ENCODE measurements around the gene ZNF148. TPM values are rescaled to one million over a fixed set of nuclear protein-coding genes. Genes with fewer than 3 reads are reported as not detected.

The ZNF148 gene
- total and polyA plus RNA-seq, 7 experiments from 2014 or later, result 36.3 to 101 (median 58.6) TPM

GRCh38 chr3:125245521-125245920 lies 129.6 kb downstream of the ZNF148 start:
- no peaks in the 10 kb centered on the region for H3K9me3 ChIP-seq (ENCODE audit: control insufficient read depth in 2 of 3, low read length in 3 of 3)
- ChIA-PET POLR2A (no interaction called here), CTCF (interaction anchor here (0.6 kb wide), 1 partner anchor 190 kb away, joined by 5 read pairs; no protein-coding TSS in a partner anchor)
- intact Hi-C loops (cut with micrococcal nuclease), result no loop called here
- H3K27me3 ChIP-seq (ENCODE audit: control insufficient read depth in 2 of 2, insufficient read depth in 2 of 2, low read length in 2 of 2), result no peaks in the 10 kb centered on the region
- no peak for DNase-seq
- H3K4me1 ChIP-seq (ENCODE audit: control insufficient read depth in 2 of 2, insufficient read depth in 2 of 2, low read length in 2 of 2), result no peaks in the 10 kb centered on the region
- no peaks in the 10 kb centered on the region for H3K36me3 ChIP-seq (ENCODE audit: control insufficient read depth in 2 of 3, insufficient read depth in 3 of 3, low read length in 3 of 3)
- H3K36me3 Mint-ChIP-seq, result peaks cover 0 to 58% (median 23%) of the 10 kb centered on the region in 5 donors
- no peak overlapping the region for H3K4me3 Mint-ChIP-seq
- no peak overlapping the region for H3K4me3 ChIP-seq (ENCODE audit: low read length)
- no peaks in the 10 kb centered on the region for H3K27me3 Mint-ChIP-seq
- peaks cover 0 to 3% (median 0%) of the 10 kb centered on the region in 11 donors for H3K9me3 Mint-ChIP-seq
- no peak for ATAC-seq
- H3K27ac Mint-ChIP-seq, result peak overlapping the region in 1 of 9 donors; percentile 3
- H3K4me1 Mint-ChIP-seq, result peaks cover 0 to 16% (median 7%) of the 10 kb centered on the region in 7 donors
- H3K27ac ChIP-seq (ENCODE audit: low read depth, low read length), result no peak overlapping the region

DNA sequence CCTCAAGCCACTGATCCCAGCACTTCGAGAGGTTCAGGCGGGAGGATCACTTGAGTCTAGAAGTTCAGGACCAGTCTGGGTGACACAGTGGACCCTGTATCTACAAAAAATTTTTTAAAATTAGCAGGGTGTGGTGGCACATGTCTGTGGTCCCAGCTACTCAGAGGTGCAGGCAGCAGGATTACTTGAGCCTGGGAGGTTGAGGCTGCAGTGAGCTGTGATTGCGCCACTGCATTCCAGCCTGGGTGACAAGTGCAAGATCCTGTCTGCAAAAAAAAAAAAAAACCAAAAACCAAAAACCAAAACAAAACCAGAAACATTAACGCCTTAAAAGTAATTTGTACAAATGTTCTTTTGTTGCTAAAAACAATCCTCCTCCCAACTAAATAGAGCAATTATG lies 134.6 kb downstream of the ZNF148 start:
- H3K27me3 Mint-ChIP-seq, result no peaks in the 10 kb centered on the region
- Histone ChIP-seq H3K4me3 (ENCODE audit: low read length) (no peak overlapping the region), H3K27ac (ENCODE audit: low read depth, low read length) (no peak overlapping the region), H3K36me3 (ENCODE audit: control insufficient read depth in 2 of 3, insufficient read depth in 3 of 3, low read length in 3 of 3) (peaks cover 0 to 8% (median 0%) of the 10 kb centered on the region in 3 experiments), H3K9me3 (ENCODE audit: control insufficient read depth in 2 of 3, low read length in 3 of 3) (no peaks in the 10 kb centered on the region), H3K4me1 (ENCODE audit: control insufficient read depth in 2 of 2, insufficient read depth in 2 of 2, low read length in 2 of 2) (no peaks in the 10 kb centered on the region), H3K27me3 (ENCODE audit: control insufficient read depth in 2 of 2, insufficient read depth in 2 of 2, low read length in 2 of 2) (no peaks in the 10 kb centered on the region)
- peaks cover 0 to 12% (median 8%) of the 10 kb centered on the region in 7 donors for H3K4me1 Mint-ChIP-seq
- ATAC-seq (no peak), DNase-seq (no peak)
- CTCF ChIA-PET, result no interaction called here
- peaks cover 0 to 10% (median 2%) of the 10 kb centered on the region in 11 donors for H3K9me3 Mint-ChIP-seq
- intact Hi-C loops (cut with micrococcal nuclease), result no loop called here
- H3K27ac Mint-ChIP-seq, result peak overlapping the region in 2 of 9 donors; percentile 21 to 43
- POLR2A ChIA-PET, result interaction anchor here (0.6 kb wide), 1 partner anchor 10 kb away, joined by 3 read pairs; no protein-coding TSS in a partner anchor
- peaks cover 11 to 80% (median 35%) of the 10 kb centered on the region in 5 donors for H3K36me3 Mint-ChIP-seq
- no peak overlapping the region for H3K4me3 Mint-ChIP-seq

DNA sequence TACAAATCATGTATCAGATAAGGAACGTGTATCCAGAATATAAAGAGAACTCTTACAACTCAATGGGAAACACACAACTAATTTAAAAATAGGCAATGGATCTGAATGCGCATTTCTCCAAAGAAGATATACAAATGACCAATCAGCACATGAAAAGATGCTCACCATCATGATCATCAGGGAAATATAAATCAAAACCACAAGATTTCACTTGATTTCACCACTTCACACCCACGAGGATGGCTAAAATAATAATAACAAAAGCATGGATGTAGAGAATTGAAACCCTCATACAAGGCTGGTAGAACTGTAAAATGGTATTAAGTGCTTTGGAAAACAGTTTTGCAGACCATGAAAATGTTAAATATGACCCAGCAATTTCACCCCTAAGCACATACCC lies 135.9 kb downstream of the ZNF148 start:
- intact Hi-C loops (cut with micrococcal nuclease), result no loop called here
- Histone ChIP-seq H3K36me3 (ENCODE audit: control insufficient read depth in 2 of 3, insufficient read depth in 3 of 3, low read length in 3 of 3) (peaks cover 0 to 8% (median 0%) of the 10 kb centered on the region in 3 experiments), H3K9me3 (ENCODE audit: control insufficient read depth in 2 of 3, low read length in 3 of 3) (no peaks in the 10 kb centered on the region), H3K27me3 (ENCODE audit: control insufficient read depth in 2 of 2, insufficient read depth in 2 of 2, low read length in 2 of 2) (no peaks in the 10 kb centered on the region), H3K27ac (ENCODE audit: low read depth, low read length) (no peak overlapping the region), H3K4me1 (ENCODE audit: control insufficient read depth in 2 of 2, insufficient read depth in 2 of 2, low read length in 2 of 2) (no peaks in the 10 kb centered on the region), H3K4me3 (ENCODE audit: low read length) (no peak overlapping the region)
- Mint-ChIP-seq H3K27ac (no peak overlapping the region), H3K4me1 (peaks cover 0 to 14% (median 6%) of the 10 kb centered on the region in 7 donors), H3K4me3 (no peak overlapping the region), H3K36me3 (peaks cover 11 to 76% (median 34%) of the 10 kb centered on the region in 5 donors), H3K9me3 (peaks cover 0 to 10% (median 2%) of the 10 kb centered on the region in 11 donors), H3K27me3 (no peaks in the 10 kb centered on the region)
- DNase-seq, result no peak
- ChIA-PET POLR2A (no interaction called here), CTCF (no interaction called here)
- ATAC-seq, result no peak

DNA sequence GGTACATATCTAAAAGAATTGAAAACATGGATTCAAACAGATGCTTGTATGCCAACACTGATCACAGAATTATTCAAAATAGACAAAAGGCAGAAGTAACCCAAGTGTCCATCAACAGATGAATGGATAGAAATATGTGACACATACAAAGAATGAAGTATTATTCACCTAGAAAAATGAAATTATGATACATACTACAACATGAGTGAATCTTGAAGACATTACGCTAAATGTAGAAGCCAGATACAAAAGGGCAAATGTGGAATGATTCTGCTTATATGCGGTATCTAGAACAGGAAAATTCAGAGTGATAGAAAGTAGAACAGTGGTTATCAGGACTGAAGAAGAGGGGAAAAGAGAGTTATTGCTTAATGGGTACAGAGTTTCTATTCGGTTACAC lies 136.4 kb downstream of the ZNF148 start:
- H3K36me3 ChIP-seq (ENCODE audit: control insufficient read depth in 2 of 3, insufficient read depth in 3 of 3, low read length in 3 of 3), result peaks cover 0 to 8% (median 0%) of the 10 kb centered on the region in 3 experiments
- H3K4me1 Mint-ChIP-seq, result peaks cover 0 to 14% (median 6%) of the 10 kb centered on the region in 7 donors
- intact Hi-C loops (cut with micrococcal nuclease), result no loop called here
- ChIA-PET POLR2A (no interaction called here), CTCF (no interaction called here)
- H3K9me3 Mint-ChIP-seq, result peaks cover 0 to 10% (median 2%) of the 10 kb centered on the region in 11 donors
- H3K4me1 ChIP-seq (ENCODE audit: control insufficient read depth in 2 of 2, insufficient read depth in 2 of 2, low read length in 2 of 2), result no peaks in the 10 kb centered on the region
- H3K27ac Mint-ChIP-seq, result no peak overlapping the region
- no peak overlapping the region for H3K4me3 ChIP-seq (ENCODE audit: low read length)
- no peak overlapping the region for H3K4me3 Mint-ChIP-seq
- peaks cover 11 to 75% (median 35%) of the 10 kb centered on the region in 5 donors for H3K36me3 Mint-ChIP-seq
- no peaks in the 10 kb centered on the region for H3K27me3 ChIP-seq (ENCODE audit: control insufficient read depth in 2 of 2, insufficient read depth in 2 of 2, low read length in 2 of 2)
- H3K9me3 ChIP-seq (ENCODE audit: control insufficient read depth in 2 of 3, low read length in 3 of 3), result no peaks in the 10 kb centered on the region
- H3K27ac ChIP-seq (ENCODE audit: low read depth, low read length), result no peak overlapping the region
- H3K27me3 Mint-ChIP-seq, result no peaks in the 10 kb centered on the region
- DNase-seq (no peak), ATAC-seq (no peak)

GRCh38 chr3:125236331-125236903 lies 138.7 kb downstream of the ZNF148 start:
- intact Hi-C loops (cut with micrococcal nuclease), result no loop called here
- H3K4me1 Mint-ChIP-seq, result peaks cover 0 to 10% (median 6%) of the 10 kb centered on the region in 7 donors
- H3K27me3 Mint-ChIP-seq, result no peaks in the 10 kb centered on the region
- Histone ChIP-seq H3K27me3 (ENCODE audit: control insufficient read depth in 2 of 2, insufficient read depth in 2 of 2, low read length in 2 of 2) (no peaks in the 10 kb centered on the region), H3K36me3 (ENCODE audit: control insufficient read depth in 2 of 3, insufficient read depth in 3 of 3, low read length in 3 of 3) (peaks cover 4 to 23% (median 14%) of the 10 kb centered on the region in 3 experiments), H3K9me3 (ENCODE audit: control insufficient read depth in 2 of 3, low read length in 3 of 3) (no peaks in the 10 kb centered on the region), H3K27ac (ENCODE audit: low read depth, low read length) (no peak overlapping the region), H3K4me3 (ENCODE audit: low read length) (no peak overlapping the region), H3K4me1 (ENCODE audit: control insufficient read depth in 2 of 2, insufficient read depth in 2 of 2, low read length in 2 of 2) (no peaks in the 10 kb centered on the region)
- no peak overlapping the region for H3K4me3 Mint-ChIP-seq
- POLR2A ChIA-PET, result no interaction called here
- peak overlapping the region in 3 of 9 donors; percentile 3 to 55 (median 18) for H3K27ac Mint-ChIP-seq
- no peak for ATAC-seq
- H3K36me3 Mint-ChIP-seq, result peaks cover 15 to 79% (median 54%) of the 10 kb centered on the region in 5 donors
- CTCF ChIA-PET, result no interaction called here
- H3K9me3 Mint-ChIP-seq, result peaks cover 0 to 10% (median 2%) of the 10 kb centered on the region in 11 donors
- DNase-seq, result no peak

GRCh38 chr3:125234831-125235230 lies 140.3 kb downstream of the ZNF148 start:
- H3K27me3 ChIP-seq (ENCODE audit: control insufficient read depth in 2 of 2, insufficient read depth in 2 of 2, low read length in 2 of 2), result no peaks in the 10 kb centered on the region
- CTCF ChIA-PET, result interaction anchor here (0.6 kb wide), 1 partner anchor 25 kb away, joined by 3 read pairs; no protein-coding TSS in a partner anchor
- DNase-seq (no peak), ATAC-seq (no peak)
- no peak overlapping the region for H3K4me3 ChIP-seq (ENCODE audit: low read length)
- intact Hi-C loops (cut with micrococcal nuclease), result no loop called here
- Mint-ChIP-seq H3K4me1 (peaks cover 0 to 8% (median 4%) of the 10 kb centered on the region in 7 donors), H3K36me3 (peaks cover 15 to 69% (median 50%) of the 10 kb centered on the region in 5 donors), H3K27ac (no peak overlapping the region), H3K27me3 (no peaks in the 10 kb centered on the region), H3K4me3 (no peak overlapping the region), H3K9me3 (peaks cover 0 to 10% (median 2%) of the 10 kb centered on the region in 11 donors)
- H3K36me3 ChIP-seq (ENCODE audit: control insufficient read depth in 2 of 3, insufficient read depth in 3 of 3, low read length in 3 of 3), result peaks cover 4 to 23% (median 14%) of the 10 kb centered on the region in 3 experiments
- POLR2A ChIA-PET, result interaction anchor here (0.6 kb wide), 1 partner anchor 14 kb away, joined by 3 read pairs; no protein-coding TSS in a partner anchor
- H3K4me1 ChIP-seq (ENCODE audit: control insufficient read depth in 2 of 2, insufficient read depth in 2 of 2, low read length in 2 of 2), result no peaks in the 10 kb centered on the region
- no peaks in the 10 kb centered on the region for H3K9me3 ChIP-seq (ENCODE audit: control insufficient read depth in 2 of 3, low read length in 3 of 3)
- no peak overlapping the region for H3K27ac ChIP-seq (ENCODE audit: low read depth, low read length)

DNA sequence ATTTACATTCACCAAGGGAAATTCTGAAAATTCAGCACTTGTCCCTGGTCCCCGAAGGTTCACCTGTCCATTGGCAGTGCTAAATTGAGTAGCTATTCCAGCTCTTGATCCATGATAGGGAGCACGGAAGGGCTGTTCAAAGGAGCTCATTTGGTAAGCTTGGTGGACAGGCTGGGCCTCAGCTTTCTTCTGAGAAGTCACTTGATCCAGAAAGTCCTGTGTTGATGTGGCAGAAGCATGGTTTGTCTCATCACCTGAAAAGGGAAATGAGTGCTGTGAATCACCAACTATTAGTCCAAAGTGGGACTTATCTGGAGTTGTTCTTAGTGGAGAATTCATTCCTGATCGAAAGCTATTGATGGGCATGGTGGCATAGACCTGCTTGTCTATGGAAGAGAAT lies 142.7 kb downstream of the ZNF148 start:
- Mint-ChIP-seq H3K4me1 (peaks cover 0 to 8% (median 4%) of the 10 kb centered on the region in 7 donors), H3K27ac (no peak overlapping the region)
- intact Hi-C loops (cut with micrococcal nuclease), result no loop called here

More for the DNA sequence above, 142.7 kb downstream of the ZNF148 start:
- DNase-seq (no peak), ATAC-seq (no peak)
- Histone ChIP-seq H3K9me3 (ENCODE audit: control insufficient read depth in 2 of 3, low read length in 3 of 3) (no peaks in the 10 kb centered on the region), H3K4me3 (ENCODE audit: low read length) (no peak overlapping the region), H3K27ac (ENCODE audit: low read depth, low read length) (no peak overlapping the region), H3K27me3 (ENCODE audit: control insufficient read depth in 2 of 2, insufficient read depth in 2 of 2, low read length in 2 of 2) (no peaks in the 10 kb centered on the region), H3K36me3 (ENCODE audit: control insufficient read depth in 2 of 3, insufficient read depth in 3 of 3, low read length in 3 of 3) (peaks cover 4 to 23% (median 14%) of the 10 kb centered on the region in 3 experiments), H3K4me1 (ENCODE audit: control insufficient read depth in 2 of 2, insufficient read depth in 2 of 2, low read length in 2 of 2) (no peaks in the 10 kb centered on the region)
- POLR2A ChIA-PET, result no interaction called here
- CTCF ChIA-PET, result no interaction called here
- Mint-ChIP-seq H3K9me3 (peaks cover 0 to 10% (median 2%) of the 10 kb centered on the region in 11 donors), H3K36me3 (peaks cover 15 to 55% (median 39%) of the 10 kb centered on the region in 5 donors), H3K27me3 (no peaks in the 10 kb centered on the region), H3K4me3 (no peak overlapping the region)

Data from naive thymus-derived CD4-positive, alpha-beta T cell (primary cell).